HFF-Myc (cell line): Measurements from ENCODE around the gene SPATA2.
"Not testable (repeated sequence)": the region's sequence is repeated elsewhere in the genome, so short reads cannot be mapped to it uniquely, and the experiment has no call there.

Source experiments
- DNase-seq: peaks from one replicate; pipeline ENCODE4 v3.0.0-alpha.2; 2011; ENCODE audit warnings: low read depth; ENCODE audit errors: extremely low read depth
- H3K4me3 ChIP-seq: replicated peaks from 2 replicates; pipeline ENCODE4 v1.5.1; 2011; ENCODE audit warnings: low read depth, mild to moderate bottlenecking, control low read depth, low read length
- CTCF ChIP-seq: IDR thresholded peaks from 2 replicates; pipeline ENCODE4 v1.5.1; 2012; ENCODE audit warnings: mild to moderate bottlenecking, low read depth, low read length, control low read depth; ENCODE audit errors: missing control alignments

The SPATA2 gene

DNA sequence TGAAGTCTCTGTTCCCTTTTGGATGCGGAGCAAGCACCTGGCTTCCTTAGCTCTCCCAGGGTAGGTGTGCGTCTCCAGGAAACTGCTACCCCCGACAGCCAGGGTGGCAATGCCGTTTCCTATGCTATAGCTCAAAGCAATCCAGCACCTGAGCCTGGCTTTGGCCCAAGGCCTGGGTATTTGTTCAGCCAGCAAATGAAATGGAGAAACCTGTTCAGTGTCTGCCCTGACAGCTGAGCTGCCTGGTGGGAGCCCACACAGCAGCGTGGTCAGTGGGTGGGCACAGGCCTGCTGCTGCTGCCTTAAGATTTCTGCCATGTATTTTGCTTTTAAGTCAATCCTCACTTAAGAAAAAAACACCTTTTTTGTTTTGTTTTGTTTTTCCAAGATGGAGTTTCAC, 13.7 kb downstream of the SPATA2 start:
- no peak for TF ChIP-seq CTCF
- H3K4me3 ChIP-seq, result no peak overlapping the region
- DNase-seq, result no peak

GRCh38 chr20:49899541-49900383, 15.6 kb downstream of the SPATA2 start:
- TF ChIP-seq CTCF, result no peak
- H3K4me3 ChIP-seq, result no peak overlapping the region
- no peak for DNase-seq

- no peak for DNase-seq
- no peak for TF ChIP-seq CTCF
- H3K4me3 ChIP-seq, result no peak overlapping the region
Observed at GRCh38 chr20:49896204-49896603, 19.1 kb downstream of the SPATA2 start.

DNA sequence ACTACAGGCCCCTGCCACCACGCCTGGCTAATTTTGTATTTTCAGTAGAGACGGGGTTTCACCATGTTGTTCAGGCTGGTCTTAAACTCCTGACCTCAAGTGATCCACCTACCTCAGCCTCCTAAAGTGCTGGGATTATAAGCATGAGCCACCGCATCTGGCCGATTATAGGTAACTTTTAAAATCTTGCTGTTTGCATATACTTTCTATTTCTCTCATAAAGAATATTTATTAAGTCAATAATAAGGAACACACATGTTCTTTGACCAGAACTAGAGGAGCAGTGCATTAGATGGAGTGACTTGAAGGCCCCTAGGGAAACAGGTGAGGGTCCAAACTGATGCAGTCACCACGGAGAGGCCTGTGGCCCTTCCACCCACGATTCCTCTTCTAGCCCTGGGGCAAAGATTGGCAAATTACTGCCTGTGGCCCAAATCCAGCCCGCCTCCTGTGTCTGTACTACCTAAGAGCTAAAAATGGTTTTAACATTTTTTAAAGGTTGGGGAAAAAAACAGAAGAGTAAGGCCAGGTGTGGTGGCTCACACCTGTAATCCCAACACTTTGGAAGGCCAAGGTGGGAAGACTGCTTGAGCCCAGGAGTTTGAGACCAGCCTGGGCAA, 19.7 kb downstream of the SPATA2 start:
- not testable (repeated sequence) for DNase-seq, H3K4me3 ChIP-seq

GRCh38 chr20:49894073-49894470, 21.3 kb downstream of the SPATA2 start:
- TF ChIP-seq CTCF, result no peak
- DNase-seq, result no peak

GRCh38 chr20:49893242-49894072, 21.9 kb downstream of the SPATA2 start:
- no peak for TF ChIP-seq CTCF
- DNase-seq, result no peak
- no peak overlapping the region for H3K4me3 ChIP-seq

More at GRCh38 chr20:49894073-49894470, 21.3 kb downstream of the SPATA2 start:
- H3K4me3 ChIP-seq, result no peak overlapping the region

- DNase-seq, result no peak
- no peak overlapping the region for H3K4me3 ChIP-seq
- TF ChIP-seq CTCF, result no peak
Observed at GRCh38 chr20:49892817-49893216, 22.5 kb downstream of the SPATA2 start.
